C4-2B (cell line): Measurements from ENCODE around the gene GLRX3.

Source experiments
- CTCF ChIP-seq: fragments of 450-650 bp; conservative IDR thresholded peaks from 2 replicates; pipeline ENCODE4 v1.5.1; 2017; ENCODE audit warnings: mild to moderate bottlenecking
- ZFX ChIP-seq: fragments of 450-650 bp; IDR thresholded peaks from 2 replicates; pipeline ENCODE4 v1.6.1; 2017

GRCh38 chr10:130146042-130146441 lies 9.9 kb downstream of the GLRX3 start:
- TF ChIP-seq CTCF (no peak), ZFX (no peak)
